HG03045 (cell line): ENCODE results near the gene NECTIN2.
A peak's percentile ranks its signal among the peaks of the same experiment; 100 is the strongest.
"Not testable (repeated sequence)": the region's sequence is repeated elsewhere in the genome, so short reads cannot be mapped to it uniquely, and the experiment has no call there.

Experiments
- ATAC-seq: cut with Tn5 transposase; IDR thresholded peaks from one replicate; pipeline ENCODE4 v1.9.1; 2021; ENCODE audit warnings: mild to moderate bottlenecking, moderate library complexity; ENCODE audit not compliant: unreplicated experiment

NECTIN2 gene

GRCh38 chr19:44904426-44904994 is 58.4 kb downstream of the NECTIN2 start:
- no peak for ATAC-seq

- ATAC-seq, result no peak
Measured at GRCh38 chr19:44905437-44906160, 59.5 kb downstream of the NECTIN2 start, which contains the start of gene APOE. Gene APOE (plus strand): TSS chr19:44905796. CDS start chr19:44906625, 829 bp downstream.

GRCh38 chr19:44907613-44908012 is 61.5 kb downstream of the NECTIN2 start:
- no peak for ATAC-seq

- no peak for ATAC-seq
Measured at GRCh38 chr19:44908074-44908835, 62.2 kb downstream of the NECTIN2 start.

GRCh38 chr19:44908836-44909261 is 62.8 kb downstream of the NECTIN2 start:
- ATAC-seq, result no peak

GRCh38 chr19:44909775-44910174 is 63.7 kb downstream of the NECTIN2 start:
- no peak for ATAC-seq

GRCh38 chr19:44911896-44912295 is 65.8 kb downstream of the NECTIN2 start:
- not testable (repeated sequence) for ATAC-seq

GRCh38 chr19:44912854-44913253 is 66.8 kb downstream of the NECTIN2 start:
- no peak for ATAC-seq

GRCh38 chr19:44913512-44914432 is 67.7 kb downstream of the NECTIN2 start:
- ATAC-seq, result not testable (repeated sequence)

GRCh38 chr19:44914433-44915206 is 68.5 kb downstream of the NECTIN2 start, which contains the start of gene APOC1:
Gene APOC1 (plus strand): TSS chr19:44914608. CDS start chr19:44914892, 284 bp downstream.
- peak; percentile 91 for ATAC-seq

- ATAC-seq, result no peak
Measured at GRCh38 chr19:44924243-44924725, 78.2 kb downstream of the NECTIN2 start.

- ATAC-seq, result no peak
Measured at GRCh38 chr19:44925114-44925891, 79.2 kb downstream of the NECTIN2 start.

GRCh38 chr19:44926245-44927077 is 80.4 kb downstream of the NECTIN2 start:
- not testable (repeated sequence) for ATAC-seq

GRCh38 chr19:44927746-44928145 is 81.6 kb downstream of the NECTIN2 start:
- no peak for ATAC-seq

GRCh38 chr19:44930088-44930487 is 84.0 kb downstream of the NECTIN2 start:
- ATAC-seq, result no peak

- no peak for ATAC-seq
Measured at GRCh38 chr19:44931541-44931940, 85.4 kb downstream of the NECTIN2 start.
